Tibial nerve (tissue), 3 donors: ENCODE results near the gene IGFBPL1.

ENCODE experiments used
- POLR2A ChIP-seq, 2 donors: fragments of 450-650 bp; IDR thresholded peaks; one replicate each; pipeline ENCODE4 v1.6.1; 2017; ENCODE audit warnings: antibody characterized with exemption in 2 of 2, mild to moderate bottlenecking in 2 of 2, moderate library complexity in 2 of 2
- TF ChIP-seq, protein P1 (sequence below), 5 experiments: fragments of 200-600 bp in 3 of 5; fragments of 450-650 bp in 2 of 5; sonication (generic) in 3 of 5; IDR thresholded peaks; one replicate each; pipeline ENCODE4 v1.5.1; 2016 to 2019; ENCODE audit warnings: antibody characterized with exemption in 5 of 5, mild to moderate bottlenecking in 3 of 5, moderate library complexity in 2 of 5

DNA sequence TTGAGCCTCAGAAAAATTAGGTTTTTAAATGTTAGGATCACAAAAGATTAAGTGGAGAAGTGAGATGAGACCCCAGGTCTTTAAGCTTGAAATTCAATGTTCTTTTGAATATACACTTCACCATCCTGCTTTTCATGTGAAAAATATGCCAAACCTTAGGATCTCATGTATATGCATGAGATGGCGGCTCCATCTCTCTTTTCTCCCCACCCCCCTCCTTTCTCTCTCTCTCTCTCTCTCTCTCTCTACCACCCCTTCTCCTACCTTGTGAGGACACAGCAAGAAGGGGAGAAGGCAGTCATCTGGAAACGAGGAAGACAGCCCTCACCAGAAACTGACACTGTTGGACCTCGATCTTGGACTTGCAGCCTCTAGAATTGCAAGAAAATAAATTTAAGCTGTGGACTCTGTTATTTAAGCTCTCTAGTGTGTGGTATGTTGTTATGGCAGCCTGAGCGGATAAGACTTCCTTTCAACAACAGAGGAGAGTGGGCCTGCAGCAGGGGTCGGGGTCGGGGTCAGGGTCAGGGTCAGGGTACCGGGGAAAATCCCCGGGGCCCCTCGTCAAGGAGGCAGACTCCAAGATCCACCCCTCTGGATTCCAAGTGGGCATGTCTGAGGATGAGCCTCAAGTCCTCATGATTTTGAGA is 48.1 kb downstream of the IGFBPL1 start:
- TF ChIP-seq, protein P1, sequence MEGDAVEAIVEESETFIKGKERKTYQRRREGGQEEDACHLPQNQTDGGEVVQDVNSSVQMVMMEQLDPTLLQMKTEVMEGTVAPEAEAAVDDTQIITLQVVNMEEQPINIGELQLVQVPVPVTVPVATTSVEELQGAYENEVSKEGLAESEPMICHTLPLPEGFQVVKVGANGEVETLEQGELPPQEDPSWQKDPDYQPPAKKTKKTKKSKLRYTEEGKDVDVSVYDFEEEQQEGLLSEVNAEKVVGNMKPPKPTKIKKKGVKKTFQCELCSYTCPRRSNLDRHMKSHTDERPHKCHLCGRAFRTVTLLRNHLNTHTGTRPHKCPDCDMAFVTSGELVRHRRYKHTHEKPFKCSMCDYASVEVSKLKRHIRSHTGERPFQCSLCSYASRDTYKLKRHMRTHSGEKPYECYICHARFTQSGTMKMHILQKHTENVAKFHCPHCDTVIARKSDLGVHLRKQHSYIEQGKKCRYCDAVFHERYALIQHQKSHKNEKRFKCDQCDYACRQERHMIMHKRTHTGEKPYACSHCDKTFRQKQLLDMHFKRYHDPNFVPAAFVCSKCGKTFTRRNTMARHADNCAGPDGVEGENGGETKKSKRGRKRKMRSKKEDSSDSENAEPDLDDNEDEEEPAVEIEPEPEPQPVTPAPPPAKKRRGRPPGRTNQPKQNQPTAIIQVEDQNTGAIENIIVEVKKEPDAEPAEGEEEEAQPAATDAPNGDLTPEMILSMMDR (IDR thresholded peaks at IDR 0.05): no peak
- TF ChIP-seq POLR2A (IDR thresholded peaks at IDR 0.05): no peak
